Activated CD8-positive, alpha-beta memory T cell treated with anti-CD3 and anti-CD28 coated beads, Interleukin-2, amount 50 U/mL, for 4 hours (primary cell): ENCODE data around the gene AGPAT1.
"Not testable (repeated sequence)": the region's sequence is repeated elsewhere in the genome, so short reads cannot be mapped to it uniquely, and the experiment has no call there.

ENCODE experiments used
- DNase-seq: peaks from one replicate; pipeline ENCODE4 v3.0.0-alpha.2; 2020

The AGPAT1 gene

DNA sequence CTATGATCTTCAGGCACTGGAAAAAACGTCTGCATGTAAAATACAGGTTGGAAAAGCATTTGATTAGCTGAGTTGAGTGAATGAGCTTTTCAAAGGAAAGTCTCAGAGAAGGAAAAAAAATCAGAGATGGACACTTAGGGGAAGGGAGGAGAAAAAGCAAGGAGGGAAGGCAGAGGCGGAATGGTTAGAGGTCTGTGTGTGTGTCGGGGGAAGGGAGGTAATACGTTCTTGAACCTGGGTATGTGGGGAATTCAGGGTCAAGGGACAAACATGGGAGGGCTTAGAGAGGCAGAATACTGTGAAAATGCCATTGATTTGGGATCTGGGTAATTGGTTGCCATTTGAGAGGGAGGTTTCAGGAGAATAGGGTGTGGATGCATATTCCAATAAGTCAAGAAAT, 29.2 kb downstream of the AGPAT1 start:
- DNase-seq: no peak

DNA sequence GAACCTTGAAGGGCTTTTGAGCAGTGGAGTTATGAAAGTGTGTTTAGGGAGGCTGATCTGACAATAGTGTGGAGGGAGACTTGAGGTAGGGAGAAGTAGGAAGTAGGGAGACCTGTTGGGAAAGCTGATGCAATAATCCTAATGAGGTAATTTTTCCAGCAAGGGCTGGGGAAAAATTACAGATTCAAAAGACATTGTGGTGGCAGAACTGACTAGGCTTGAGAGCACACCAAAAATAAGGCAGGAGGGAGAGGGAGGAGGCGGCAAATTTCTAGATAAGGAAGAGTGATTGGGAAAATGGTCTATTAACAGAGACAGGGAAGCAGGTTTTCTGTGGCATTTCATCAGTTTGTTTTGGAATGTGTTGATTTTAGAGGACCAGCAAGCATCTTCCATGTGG, 29.6 kb downstream of the AGPAT1 start:
- DNase-seq: no peak

DNA sequence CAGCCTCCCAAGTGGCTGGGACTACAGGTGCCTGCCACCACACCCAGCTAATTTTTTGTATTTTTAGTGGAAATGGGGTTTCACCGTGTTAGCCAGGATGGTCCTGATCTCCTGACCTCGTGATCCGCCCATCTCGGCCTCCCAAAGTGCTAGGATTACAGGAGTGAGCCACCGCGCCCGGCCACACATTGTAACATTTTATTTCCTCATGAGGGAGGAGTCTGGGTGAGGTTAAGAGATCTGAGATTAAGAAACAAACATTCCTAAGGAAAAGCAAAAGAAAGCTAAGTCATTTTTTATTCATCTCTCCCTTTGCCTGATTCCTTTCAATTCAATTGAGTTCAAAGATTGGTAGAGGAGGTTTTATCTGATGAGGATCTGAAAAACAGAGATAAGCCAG, 31.6 kb downstream of the AGPAT1 start:
- DNase-seq: not testable (repeated sequence)

DNA sequence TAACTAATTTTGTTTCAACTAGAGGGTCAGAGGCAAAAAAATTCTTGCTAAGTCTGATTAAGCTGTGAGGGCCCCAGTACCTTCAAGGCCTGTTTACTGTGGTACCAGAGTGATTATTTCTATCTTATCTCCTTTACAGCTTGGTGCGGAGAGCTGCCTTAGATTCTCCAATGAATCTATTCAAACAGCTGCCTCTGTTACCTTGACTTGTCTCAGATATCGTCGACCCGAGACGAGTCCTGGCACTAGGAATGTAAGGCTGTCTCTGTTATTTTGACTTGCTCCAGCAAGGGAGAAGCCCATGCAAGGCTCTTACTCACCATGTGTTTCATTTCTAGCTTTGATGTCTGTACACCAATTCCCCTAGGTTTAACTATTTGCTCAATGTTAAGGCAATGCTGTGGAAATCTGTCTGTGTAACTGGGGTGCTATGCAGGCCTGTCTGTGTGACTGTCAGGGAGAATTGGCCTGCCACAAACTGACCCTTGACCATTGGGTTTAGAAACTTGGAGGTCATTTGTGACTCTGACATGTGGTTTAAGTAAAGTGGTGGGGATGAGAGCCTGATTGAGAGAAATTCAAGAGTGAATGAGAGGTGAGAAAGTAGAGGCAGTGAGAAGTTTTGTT, 35.4 kb downstream of the AGPAT1 start:
- no peak for DNase-seq

DNA sequence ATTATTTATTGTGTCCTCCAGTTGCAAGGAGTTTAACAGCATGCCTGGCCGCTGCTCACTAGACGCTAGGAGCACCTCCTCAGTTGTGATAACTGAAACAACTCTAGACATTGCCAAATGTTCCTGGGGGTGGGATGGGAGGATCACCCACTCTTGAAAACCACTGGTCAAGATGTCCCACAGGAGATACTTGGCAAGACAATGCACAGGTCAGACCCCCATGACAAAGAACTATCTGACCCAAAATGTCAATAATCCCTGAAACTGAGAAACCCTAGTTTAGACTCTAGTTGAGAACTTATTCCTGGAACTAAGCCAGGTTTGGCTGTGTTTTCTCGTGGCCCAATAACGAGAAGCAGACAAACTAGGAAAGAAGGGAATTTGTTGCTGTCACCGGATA, 36.3 kb downstream of the AGPAT1 start:
- no peak for DNase-seq

DNA sequence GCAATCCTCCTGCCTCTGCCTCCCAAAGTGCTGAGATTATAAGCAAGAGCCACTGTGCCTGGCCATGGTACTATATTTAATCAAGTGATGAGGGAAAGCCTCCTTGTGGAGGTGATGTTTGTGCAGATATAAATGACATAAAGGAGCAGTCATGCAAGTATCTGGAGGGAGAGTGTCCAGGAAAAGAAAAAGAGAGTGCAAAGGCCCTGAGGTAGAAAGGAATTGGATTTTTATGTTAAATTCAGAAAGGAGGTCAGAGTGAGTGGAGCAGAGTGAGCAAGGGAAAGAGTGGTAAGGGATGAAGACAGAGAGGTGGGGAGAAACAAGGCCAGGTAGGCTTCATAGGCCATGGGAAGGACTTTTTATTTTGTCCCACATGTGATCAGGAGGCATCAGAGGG, 38.4 kb downstream of the AGPAT1 start:
- no peak for DNase-seq

DNA sequence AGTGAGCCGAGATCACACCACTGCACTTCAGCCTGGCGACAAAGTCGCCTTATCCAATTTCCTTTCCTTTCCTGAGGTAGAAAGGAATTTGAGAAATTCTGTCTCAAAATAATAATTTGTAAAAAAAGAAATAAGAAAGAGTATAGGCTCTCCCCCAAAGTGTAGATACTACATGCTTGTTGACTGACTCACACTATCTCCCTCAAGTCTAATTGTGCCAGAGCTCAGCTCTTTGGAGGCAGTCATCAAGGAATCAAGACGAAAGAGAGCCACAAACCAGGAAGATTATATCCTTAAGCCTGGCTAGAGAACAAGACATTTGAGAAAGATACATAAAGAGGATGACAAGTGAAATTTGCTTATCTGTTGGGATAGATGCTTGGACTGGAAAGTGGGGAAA, 42.1 kb downstream of the AGPAT1 start:
- DNase-seq: no peak

DNA sequence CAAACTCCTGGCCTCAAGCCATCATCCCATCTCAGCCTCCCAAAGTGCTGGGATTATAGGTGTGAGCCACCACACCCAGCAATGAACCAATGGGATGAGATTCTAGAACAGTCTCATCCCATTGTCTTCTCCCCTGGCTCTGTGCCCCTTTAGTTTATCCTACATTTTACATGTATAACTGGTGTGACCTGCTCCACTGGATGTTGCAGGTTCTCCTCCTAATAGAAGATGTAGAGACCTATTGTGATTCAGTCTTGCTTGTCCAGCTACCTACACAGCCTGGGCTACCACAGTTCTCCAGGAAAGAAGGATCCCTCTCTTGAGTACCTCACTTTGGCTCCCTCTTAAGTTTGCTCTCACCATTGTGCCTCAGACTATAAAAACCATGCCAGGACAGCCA, 43.8 kb downstream of the AGPAT1 start:
- no peak for DNase-seq

DNA sequence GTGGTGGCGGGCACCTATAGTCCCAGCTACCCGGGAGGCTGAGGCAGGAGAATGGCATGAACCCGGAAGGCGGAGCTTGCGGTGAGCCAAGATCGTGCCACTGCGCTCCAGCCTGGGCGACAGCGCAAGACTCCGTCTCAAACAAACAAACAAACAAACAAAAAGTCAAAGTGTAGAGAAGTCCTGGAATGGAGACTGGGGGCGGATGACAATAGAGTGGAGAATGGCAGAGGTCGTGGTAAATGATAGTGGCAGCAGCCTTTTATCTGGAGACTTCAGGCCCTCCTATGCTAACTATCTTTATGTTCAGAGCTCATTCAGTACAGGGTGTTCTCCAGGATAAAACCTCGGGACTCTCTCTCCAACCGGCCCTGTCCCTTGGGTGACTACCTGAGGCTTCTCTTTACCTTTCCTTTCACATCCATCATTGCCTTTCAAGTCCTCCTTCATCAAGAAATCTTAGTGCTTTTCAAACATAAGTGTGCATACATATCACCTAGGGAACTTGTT, 44.4 kb downstream of the AGPAT1 start:
- DNase-seq: no peak

DNA sequence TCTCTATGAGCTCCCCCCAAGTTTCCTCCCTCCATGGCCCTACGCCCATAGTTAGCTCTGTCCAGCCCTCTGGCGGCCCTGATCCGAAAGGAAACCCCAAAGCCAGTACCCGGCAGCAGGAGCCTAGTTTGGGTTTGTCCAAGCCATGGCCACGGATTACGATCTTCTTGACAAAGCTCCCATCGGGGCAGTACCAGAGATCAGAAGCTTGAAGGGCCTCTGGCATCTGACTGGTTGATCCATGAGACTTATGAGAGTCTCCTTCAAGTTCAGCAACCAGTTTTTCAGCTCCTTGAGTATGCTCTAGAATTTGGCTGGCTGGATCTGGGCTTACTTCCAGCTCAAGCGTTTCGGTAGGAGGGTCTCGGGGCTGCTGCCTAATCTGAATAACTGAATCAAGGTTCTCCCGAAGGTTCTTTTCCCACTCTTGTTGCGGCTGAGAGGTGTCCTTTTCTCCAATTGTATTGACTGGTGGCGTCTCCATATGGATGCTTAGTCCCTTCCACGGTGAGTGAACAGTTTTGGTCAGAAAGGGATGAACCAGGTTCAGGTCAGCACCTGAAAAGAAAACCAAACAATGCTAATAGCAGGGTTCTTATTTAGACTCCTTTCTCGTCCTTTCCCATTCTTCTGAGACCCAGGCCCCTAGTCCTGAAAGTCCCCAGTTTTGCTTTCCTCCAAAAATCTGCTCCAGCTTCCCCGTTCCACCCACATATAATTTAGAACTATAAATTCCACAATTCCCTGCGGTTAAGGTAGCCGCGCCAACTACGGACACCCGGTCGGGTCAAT, 46.4 kb downstream of the AGPAT1 start:
- no peak for DNase-seq

DNA sequence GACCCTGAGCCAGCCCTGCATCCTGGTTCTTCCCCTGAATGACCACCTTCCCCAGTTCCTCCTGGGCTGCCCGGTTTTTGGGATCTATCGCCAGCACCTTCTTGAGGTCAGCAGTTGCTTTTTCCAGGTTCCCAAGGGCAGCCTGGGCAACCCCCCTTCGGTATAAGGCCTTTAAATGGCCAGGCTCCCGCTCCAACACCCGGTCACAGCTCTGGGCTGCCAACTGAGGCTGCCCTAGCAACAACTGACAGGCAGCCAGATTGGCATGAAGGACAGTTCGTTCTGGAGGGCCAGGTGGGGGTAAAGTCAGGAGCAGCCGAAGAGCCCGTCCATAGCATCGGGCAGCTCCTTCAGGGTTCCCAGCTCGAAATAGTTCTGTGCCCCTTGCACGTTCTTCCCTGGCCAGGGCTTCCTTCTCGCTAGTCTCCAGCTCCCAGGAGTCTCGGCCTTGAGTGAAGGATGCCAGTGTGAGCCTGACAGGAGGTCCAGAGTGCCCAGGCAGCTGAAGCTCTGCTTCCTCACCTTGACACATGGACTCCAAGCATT, 47.1 kb downstream of the AGPAT1 start:
- DNase-seq: no peak

DNA sequence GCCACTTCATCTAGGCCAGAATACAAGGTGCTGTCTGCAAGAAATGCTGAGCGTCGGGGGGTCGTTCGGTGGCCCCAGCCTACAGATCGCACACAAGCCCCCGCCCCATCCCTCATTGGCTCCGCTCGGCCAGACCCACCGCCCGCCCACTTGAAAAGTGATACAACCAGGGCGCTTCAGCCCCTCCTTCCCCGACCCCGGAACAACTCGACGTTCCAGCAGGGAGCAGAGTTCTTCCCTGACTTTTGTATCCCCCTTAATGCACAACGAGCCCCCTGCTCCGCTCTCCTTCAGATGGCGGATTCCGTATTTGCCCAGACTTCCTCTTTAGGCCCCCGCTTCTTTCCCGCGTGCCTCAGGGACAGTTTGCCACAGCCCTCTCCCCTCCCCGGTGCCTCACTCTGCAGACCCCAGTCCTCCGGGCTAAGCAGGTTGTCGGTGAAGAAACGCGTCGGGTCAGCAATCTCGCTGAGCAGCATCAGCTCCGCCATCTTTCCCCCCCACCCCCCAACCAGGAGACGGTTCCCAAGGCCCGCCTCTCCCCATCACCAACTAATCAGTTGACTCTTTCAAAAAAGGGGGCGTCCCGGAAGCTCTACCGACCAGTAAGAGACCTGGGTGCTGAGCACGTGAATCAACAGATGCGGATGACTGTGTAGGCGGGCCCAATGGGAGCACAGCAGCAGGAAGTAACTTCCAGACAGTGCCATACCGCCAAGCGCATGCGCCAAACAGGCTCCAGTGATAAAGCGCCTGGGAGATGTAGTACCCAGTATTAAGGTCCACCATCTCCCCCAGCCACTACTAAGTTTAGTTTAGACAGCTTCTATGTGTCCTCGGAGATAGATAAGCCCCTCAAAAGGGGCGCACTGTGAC, 47.9 kb downstream of the AGPAT1 start, which contains the start of gene ATF6B:
Gene ATF6B, minus strand, starts transcription at position 530 of the 876 bp plus-strand sequence. Its CDS starts 39 bp downstream, at position 491.
- DNase-seq: peak; percentile 94

DNA sequence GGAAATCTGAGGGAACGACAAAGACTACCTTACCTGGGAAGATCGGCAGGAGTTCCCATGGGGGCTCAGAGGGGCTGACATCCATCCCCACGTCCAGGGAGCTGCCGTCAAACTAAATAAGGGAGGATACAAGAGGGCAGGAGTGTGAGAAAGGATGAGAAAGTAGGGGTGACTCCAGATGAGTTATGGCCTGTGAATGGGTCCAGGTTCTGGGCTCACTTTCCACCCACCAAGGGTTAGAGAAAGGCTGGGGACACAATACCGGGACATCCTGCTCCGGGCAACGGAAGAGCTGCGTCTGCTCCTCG, 48.5 kb downstream of the AGPAT1 start:
- DNase-seq: no peak

DNA sequence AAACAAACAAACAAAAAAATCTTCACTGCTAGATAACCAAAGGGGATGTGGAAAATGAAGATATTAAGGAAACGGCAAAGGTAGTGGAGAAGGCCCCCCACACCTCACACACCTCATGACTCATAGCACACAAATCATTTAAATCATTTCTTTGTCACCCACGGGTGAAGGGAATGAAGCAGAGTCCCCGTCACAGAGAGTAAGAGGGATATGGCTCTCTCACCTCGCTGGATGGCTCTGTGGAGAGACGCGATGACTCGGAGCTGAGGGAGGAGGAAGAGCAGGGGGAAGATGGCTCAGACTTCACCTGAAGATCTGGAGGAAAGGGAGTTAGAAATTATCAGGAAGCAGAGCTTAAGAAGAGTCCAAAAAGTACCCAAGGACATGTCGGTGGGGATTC, 49.0 kb downstream of the AGPAT1 start:
- DNase-seq: no peak

DNA sequence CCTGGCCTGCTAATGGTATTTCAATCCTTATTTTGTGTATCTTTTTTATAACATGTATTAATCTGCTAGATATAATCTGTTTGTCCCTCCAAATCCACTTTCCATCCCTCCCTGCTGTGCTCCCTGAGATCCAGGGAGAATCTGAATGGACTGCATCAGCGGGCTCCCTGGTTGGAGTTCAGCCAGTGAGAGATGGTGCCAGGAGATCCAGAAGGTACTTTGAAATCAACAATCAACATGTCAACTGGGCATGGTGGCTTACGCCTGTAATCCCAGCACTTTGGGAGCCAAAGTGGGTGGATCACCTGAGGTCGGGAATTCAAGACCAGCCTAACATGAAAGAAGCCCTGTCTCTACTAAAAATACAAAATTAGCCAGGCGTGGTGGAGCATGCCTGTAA, 52.2 kb downstream of the AGPAT1 start:
- DNase-seq: no peak

DNA sequence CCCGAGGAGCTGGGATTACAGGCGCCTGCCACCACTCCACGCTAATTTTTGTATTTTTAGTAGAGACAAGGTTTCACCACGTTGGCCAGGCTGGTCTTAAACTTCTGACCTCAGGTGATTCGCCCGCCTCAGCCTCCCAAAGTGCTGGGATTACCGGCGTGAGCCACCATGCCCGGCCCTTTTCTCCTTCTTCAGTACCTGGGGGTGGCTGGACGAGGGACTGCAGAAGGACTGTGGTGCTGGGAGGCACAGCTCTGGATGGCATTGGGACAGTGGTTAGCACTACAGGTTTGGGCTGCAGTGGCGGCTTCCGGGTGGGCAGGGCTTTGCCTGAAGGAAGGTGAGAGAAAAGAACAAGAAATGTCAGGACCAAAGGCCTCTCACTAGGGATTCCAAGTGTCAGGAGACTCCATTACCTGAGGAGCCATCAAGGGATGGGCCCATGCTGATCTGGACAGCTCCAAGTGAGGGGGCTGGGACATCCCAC, 55.3 kb downstream of the AGPAT1 start:
- DNase-seq: no peak

DNA sequence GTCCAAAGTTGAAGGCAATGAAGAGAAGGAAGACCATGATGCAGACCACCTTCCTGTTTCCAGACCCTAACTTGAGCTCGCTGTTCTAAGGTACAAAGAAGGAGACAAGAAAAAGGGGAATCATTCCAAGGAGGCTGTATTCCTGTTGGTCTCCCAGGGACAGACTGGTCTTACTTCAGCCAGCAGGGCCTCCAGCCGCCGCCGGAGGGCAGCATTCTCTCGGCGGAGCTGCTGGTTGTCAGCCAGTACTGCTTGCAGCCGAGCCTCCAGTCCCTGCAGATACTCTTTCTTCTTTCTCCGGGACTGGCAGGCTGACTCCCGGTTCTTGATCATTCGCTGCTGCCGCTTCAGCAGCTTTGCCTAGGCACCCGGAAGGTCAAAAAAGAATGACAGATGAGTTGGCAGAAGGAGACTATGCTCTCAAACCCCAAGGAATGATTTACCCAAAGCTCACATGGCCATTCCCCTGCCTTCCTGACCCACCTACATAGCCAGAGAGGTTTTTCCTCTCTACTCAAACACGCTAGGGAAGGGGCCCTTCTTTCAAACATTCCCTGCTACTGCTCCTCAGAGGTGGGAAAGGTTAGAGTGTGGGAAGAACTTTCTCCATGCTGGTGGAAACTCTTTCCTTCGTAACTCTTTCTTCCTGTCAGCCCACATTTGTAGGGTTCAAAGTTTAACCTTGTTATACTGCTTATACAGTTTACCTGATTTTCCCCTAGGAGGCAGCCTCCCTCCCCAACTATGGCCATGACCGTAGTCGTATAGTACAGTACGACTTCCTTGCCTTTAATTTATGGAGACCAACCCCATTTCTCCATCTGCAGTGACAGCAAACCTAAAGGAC, 56.9 kb downstream of the AGPAT1 start:
- peak; percentile 67 for DNase-seq
